ENCODE results near the gene TACSTD2. TPM values are rescaled to one million over a fixed set of nuclear protein-coding genes. Genes with fewer than 3 reads are reported as not detected.

TACSTD2 gene
- total RNA-seq, 1 experiment from 2014 or later: 1.2 TPM

- Mint-ChIP-seq H3K27ac (no peak overlapping the region), H3K27me3 (ENCODE audit: low read depth) (peaks cover 3% of the 10 kb centered on the region), H3K9me3 (no peaks in the 10 kb centered on the region), H3K36me3 (ENCODE audit: insufficient read depth in 1 of 3, low read depth in 3 of 3) (no peaks in the 10 kb centered on the region), H3K4me1 (peaks cover 1 to 6% of the 10 kb centered on the region in 2 experiments; a peak in 1 of 4 replicates), H3K4me3 (no peak overlapping the region)
- no peak overlapping the region for H2BK20ac ChIP-seq (ENCODE audit: low read depth, low read length, poor library complexity, severe bottlenecking)
- H3K9me3 ChIP-seq (ENCODE audit: control insufficient read depth, low read depth, low read length): no peaks in the 10 kb centered on the region
- H3K23ac ChIP-seq (ENCODE audit: insufficient read length, low read depth, low read length): no peak overlapping the region
- H3K4ac ChIP-seq (ENCODE audit: low read depth, low read length): no peak overlapping the region
- no peaks in the 10 kb centered on the region for H3K79me1 ChIP-seq (ENCODE audit: insufficient read depth, low read depth, low read length, poor library complexity, severe bottlenecking)
- no peak overlapping the region for H3K4me2 ChIP-seq (ENCODE audit: insufficient read depth, insufficient read length, low read length)
- no peak overlapping the region for H3K9ac ChIP-seq (ENCODE audit: extremely low read depth, insufficient read length, low read length)
- H2BK12ac ChIP-seq (ENCODE audit: insufficient read length, low read depth, low read length): no peak overlapping the region
- no peak overlapping the region for H2BK120ac ChIP-seq (ENCODE audit: low read depth, low read length, poor library complexity, severe bottlenecking)
- no peak overlapping the region for H4K5ac ChIP-seq (ENCODE audit: insufficient read length, low read depth, low read length)
- no peak overlapping the region for H3T11ph ChIP-seq (ENCODE audit: low read length)
- H2AK5ac ChIP-seq (ENCODE audit: insufficient read length, low read length): no peak overlapping the region
- H3K4me1 ChIP-seq (ENCODE audit: insufficient read depth, low read length): no peaks in the 10 kb centered on the region
- no peak overlapping the region for H3K56ac ChIP-seq (ENCODE audit: insufficient read length, low read depth, low read length)
- H2AFZ ChIP-seq (ENCODE audit: low read length): no peak overlapping the region
- no peak overlapping the region for H2BK5ac ChIP-seq (ENCODE audit: insufficient read length, low read length)
- no peak overlapping the region for H3K14ac ChIP-seq (ENCODE audit: insufficient read depth, low read length)
- no CpG with 5 or more reads among the region's 5 CpGs for WGBS (ENCODE audit: extremely low coverage, insufficient read length, low lambda C conversion rate)
- H3K18ac ChIP-seq (ENCODE audit: insufficient read length, low read depth, low read length): no peak overlapping the region
- no peak overlapping the region for H3K27ac ChIP-seq (ENCODE audit: insufficient read length, low read depth, low read length)
- H3K27me3 ChIP-seq (ENCODE audit: insufficient read depth, low read length): no peaks in the 10 kb centered on the region
- no peaks in the 10 kb centered on the region for H3K79me2 ChIP-seq (ENCODE audit: insufficient read depth, low read length)
- H2BK15ac ChIP-seq (ENCODE audit: low read depth, low read length): no peak overlapping the region
- no peaks in the 10 kb centered on the region for H3K23me2 ChIP-seq (ENCODE audit: insufficient read length, low read depth, low read length, poor library complexity, severe bottlenecking)
- DNase-seq: no peak
- H4K8ac ChIP-seq (replicated peaks; ENCODE audit: insufficient read length, low read depth, low read length): no peak overlapping the region
- no peaks in the 10 kb centered on the region for H4K20me1 ChIP-seq (ENCODE audit: control insufficient read depth, insufficient read depth, insufficient read length)
- TF ChIP-seq CTCF (conservative IDR thresholded peaks at IDR 0.05): no peak
- H4K91ac ChIP-seq (ENCODE audit: insufficient read length, low read depth, low read length): no peak overlapping the region
Observed at GRCh38 chr1:58592522-58593134, 15.6 kb upstream of the TACSTD2 start.
